Keratinocyte (primary cell): ENCODE data around the gene MAP3K5. TPM values are rescaled to one million over a fixed set of nuclear protein-coding genes. Genes with fewer than 3 reads are reported as not detected.

Experiments
- DNase-seq: peaks from one replicate; pipeline ENCODE4 v3.0.0-alpha.2; 2011; ENCODE audit warnings: low read depth, missing footprints, low spot score
- FAIRE-seq: peaks from 2 replicates; lab custom pipeline; 2011; peaks lifted over from hg19 to GRCh38; lab: Jason Lieb, UNC
- H2AFZ ChIP-seq: 2 replicates; pipeline ENCODE4 v1.6.0; 2012; ENCODE audit warnings: low read length, control low read depth, inconsistent platforms; ENCODE audit not compliant: control insufficient read depth
- H3K27ac ChIP-seq: 2 replicates; pipeline ENCODE4 v1.5.1; 2011; ENCODE audit warnings: low read length; ENCODE audit not compliant: control insufficient read depth, insufficient read depth
- H3K27me3 ChIP-seq: 3 replicates; pipeline ENCODE4 v1.6.0; 2011; ENCODE audit warnings: low read length; ENCODE audit not compliant: control insufficient read depth, insufficient read depth; ENCODE audit errors: extremely low read depth
- H3K36me3 ChIP-seq, 2 experiments: 2 replicates in 1 of 2; 3 replicates in 1 of 2; pipeline ENCODE4 v1.5.1; 2011; ENCODE audit warnings: low read length in 2 of 2, mild to moderate bottlenecking in 1 of 2; ENCODE audit not compliant: control insufficient read depth in 2 of 2, insufficient read depth in 2 of 2; ENCODE audit errors: extremely low read depth in 1 of 2
- H3K4me1 ChIP-seq: 3 replicates; pipeline ENCODE4 v1.5.1; 2011; ENCODE audit warnings: low read length; ENCODE audit not compliant: control insufficient read depth, insufficient read depth; ENCODE audit errors: extremely low read depth
- H3K4me2 ChIP-seq: 3 replicates; pipeline ENCODE4 v1.6.0; 2011; ENCODE audit warnings: low read depth, low read length; ENCODE audit not compliant: control insufficient read depth, insufficient read depth; ENCODE audit errors: extremely low read depth
- H3K4me3 ChIP-seq, 3 experiments: fragments of 200-600 bp in 1 of 3; sonication (generic) in 1 of 3; 2 replicates in 2 of 3; 3 replicates in 1 of 3; pipeline ENCODE4 v1.5.1; 2011 to 2016; ENCODE audit warnings: low read length in 3 of 3, mild to moderate bottlenecking in 3 of 3, control low read depth in 2 of 3, inconsistent platforms in 1 of 3, low read depth in 1 of 3, mixed read lengths in 1 of 3, mixed run types in 1 of 3, moderate library complexity in 1 of 3; ENCODE audit not compliant: control insufficient read depth in 2 of 3, insufficient read depth in 2 of 3; ENCODE audit errors: extremely low read depth in 1 of 3
- H3K79me2 ChIP-seq: 2 replicates; pipeline ENCODE4 v1.6.0; 2012; ENCODE audit warnings: low read length; ENCODE audit not compliant: control insufficient read depth, insufficient read depth
- H3K9ac ChIP-seq: 3 replicates; pipeline ENCODE4 v1.6.0; 2011; ENCODE audit warnings: low read length; ENCODE audit not compliant: control insufficient read depth, insufficient read depth; ENCODE audit errors: extremely low read depth
- H3K9me1 ChIP-seq: 3 replicates; pipeline ENCODE4 v1.6.0; 2011; ENCODE audit warnings: low read length; ENCODE audit not compliant: control insufficient read depth, insufficient read depth; ENCODE audit errors: extremely low read depth
- H3K9me3 ChIP-seq: 2 replicates; pipeline ENCODE4 v1.5.1; 2012; ENCODE audit warnings: low read depth, low read length; ENCODE audit not compliant: control insufficient read depth
- H4K20me1 ChIP-seq: 3 replicates; pipeline ENCODE4 v1.6.0; 2011; ENCODE audit warnings: low read length; ENCODE audit not compliant: control insufficient read depth, insufficient read depth; ENCODE audit errors: extremely low read depth
- CTCF ChIP-seq, 3 experiments: IDR thresholded peaks in 1 of 3; conservative IDR thresholded peaks in 1 of 3; optimal IDR thresholded peaks in 1 of 3; 2 replicates in 2 of 3; 3 replicates in 1 of 3; pipeline versions ENCODE3 to v1.5.1; 2011; ENCODE audit warnings: low read length in 3 of 3, mild to moderate bottlenecking in 3 of 3, moderate library complexity in 2 of 3, control low read depth in 1 of 3, inconsistent platforms in 1 of 3; ENCODE audit not compliant: insufficient read depth in 2 of 3; ENCODE audit errors: extremely low read depth in 1 of 3
- EZH2 ChIP-seq: IDR thresholded peaks from one replicate; pipeline ENCODE4 v1.6.1; 2012; ENCODE audit warnings: inconsistent platforms, mild to moderate bottlenecking, low read length, moderate library complexity
- dilution Hi-C: fragments of 300-500 bp; cut with MboI; formaldehyde crosslinking; loops from one replicate; pipeline ENCODE4 v1.7.0; 2020; ENCODE audit warnings: low sequenced_read_pairs; ENCODE audit not compliant: extremely low pct_ligation_motif_present
- polyA plus RNA-seq, 5 experiments: library from polyadenylated mRNA; depleted of rRNA in 3 of 5; stranded (reverse) in 3 of 5; stranded (forward) in 1 of 5; unstranded in 1 of 5; fragments of >200 nt; gene quantifications; 1 replicate in 1 of 5; 2 replicates in 3 of 5; 3 replicates in 1 of 5; pipeline versions ENCODE4 v1.2.1 to v1.2.3, GENCODE V29; 2011 to 2012; ENCODE audit warnings: missing spikeins in 2 of 5, low read depth in 1 of 5, low replicate concordance in 1 of 5

The MAP3K5 gene
- polyA plus RNA-seq, 1 donor (not counting 4 experiments of a cell fraction or from before 2014, with no cell fraction given), result 3.4 TPM

GRCh38 chr6:136571065-136571464 lies 221.2 kb downstream of the MAP3K5 start:
- no peak overlapping the region for H2AFZ ChIP-seq
- peaks cover 2% of the 10 kb centered on the region for H3K9me3 ChIP-seq
- no peak for TF ChIP-seq CTCF (optimal IDR thresholded peaks at IDR 0.05 in 1 of 3, IDR thresholded peaks at IDR 0.05 in 1 of 3, conservative IDR thresholded peaks at IDR 0.05 in 1 of 3; ENCODE audit: extremely low read depth in 1 of 3, insufficient read depth in 2 of 3, low read length in 3 of 3)
- TF ChIP-seq EZH2, result no peak
- no peaks in the 10 kb centered on the region for H3K4me1 ChIP-seq
- no peak overlapping the region for H3K9ac ChIP-seq
- no peaks in the 10 kb centered on the region for H4K20me1 ChIP-seq
- DNase-seq (no peak), FAIRE-seq (no peak)
- no peaks in the 10 kb centered on the region for H3K79me2 ChIP-seq
- no peaks in the 10 kb centered on the region for H3K9me1 ChIP-seq
- H3K4me2 ChIP-seq, result no peak overlapping the region
- dilution Hi-C loops, result no loop called here
- no peak overlapping the region for H3K27ac ChIP-seq
- H3K4me3 ChIP-seq, result no peak overlapping the region
- no peaks in the 10 kb centered on the region for H3K36me3 ChIP-seq
- no peaks in the 10 kb centered on the region for H3K27me3 ChIP-seq

DNA sequence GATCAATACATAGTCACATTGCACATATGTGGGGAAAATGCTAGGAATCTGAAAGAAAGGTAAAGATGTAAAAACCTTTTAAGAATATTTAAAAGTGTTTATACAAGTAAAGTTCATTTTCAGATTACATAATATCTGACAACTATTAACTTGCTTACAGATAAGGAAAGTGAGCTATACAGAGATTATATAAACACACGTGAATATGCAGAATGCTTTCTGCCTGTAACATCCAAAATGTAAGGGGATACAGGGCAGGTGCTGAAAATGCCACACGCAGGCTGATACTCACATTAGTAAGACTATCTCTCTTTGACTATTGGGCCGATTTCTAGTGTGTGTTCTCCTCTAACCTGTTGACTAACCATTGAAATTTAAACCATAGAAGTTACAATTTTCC lies 224.1 kb downstream of the MAP3K5 start:
- no peak overlapping the region for H3K4me3 ChIP-seq
- dilution Hi-C loops, result no loop called here
- no peak overlapping the region for H2AFZ ChIP-seq
- H3K27me3 ChIP-seq, result no peaks in the 10 kb centered on the region
- no peak overlapping the region for H3K27ac ChIP-seq
- peaks cover 2% of the 10 kb centered on the region for H3K9me3 ChIP-seq
- H3K4me2 ChIP-seq, result no peak overlapping the region
- H3K4me1 ChIP-seq, result peaks cover 10% of the 10 kb centered on the region
- no peak for TF ChIP-seq EZH2
- DNase-seq, result no peak
- no peak overlapping the region for H3K9ac ChIP-seq
- H3K79me2 ChIP-seq, result no peaks in the 10 kb centered on the region
- no peaks in the 10 kb centered on the region for H3K36me3 ChIP-seq
- no peak for FAIRE-seq
- H3K9me1 ChIP-seq, result no peaks in the 10 kb centered on the region
- H4K20me1 ChIP-seq, result no peaks in the 10 kb centered on the region

DNA sequence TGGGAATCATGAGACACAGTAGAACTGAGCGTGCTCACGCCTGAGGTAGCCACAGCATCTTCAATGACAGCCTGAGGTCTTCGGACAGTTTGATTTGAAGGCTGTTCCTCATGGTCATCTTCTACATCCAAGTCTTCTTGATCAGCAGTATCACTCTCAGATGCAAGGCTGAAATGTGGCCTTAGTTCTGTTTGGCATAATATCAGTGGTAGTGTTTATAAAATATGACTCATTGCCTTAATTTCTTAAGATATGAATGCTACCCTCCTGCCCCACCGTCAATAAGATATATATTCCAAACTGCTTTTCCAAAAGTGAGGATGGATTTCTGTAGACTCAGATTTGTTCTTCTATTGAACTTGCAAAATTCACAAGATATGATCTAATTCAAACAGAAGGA lies 224.6 kb downstream of the MAP3K5 start:
- Histone ChIP-seq H3K4me3 (no peak overlapping the region), H3K4me1 (peaks cover 10% of the 10 kb centered on the region), H3K36me3 (no peaks in the 10 kb centered on the region), H3K9me3 (peaks cover 2% of the 10 kb centered on the region), H3K79me2 (no peaks in the 10 kb centered on the region), H3K9ac (no peak overlapping the region), H3K9me1 (no peaks in the 10 kb centered on the region), H3K4me2 (no peak overlapping the region), H3K27ac (no peak overlapping the region), H3K27me3 (no peaks in the 10 kb centered on the region), H2AFZ (no peak overlapping the region), H4K20me1 (no peaks in the 10 kb centered on the region)
- TF ChIP-seq CTCF (optimal IDR thresholded peaks at IDR 0.05 in 1 of 3, IDR thresholded peaks at IDR 0.05 in 1 of 3, conservative IDR thresholded peaks at IDR 0.05 in 1 of 3; ENCODE audit: extremely low read depth in 1 of 3, insufficient read depth in 2 of 3, low read length in 3 of 3), result no peak
- no peak for TF ChIP-seq EZH2
- dilution Hi-C loops, result no loop called here
- FAIRE-seq (no peak), DNase-seq (no peak)
